Neuronal stem cell (in vitro differentiated cells): Measurements from ENCODE around the gene FOXP1.

Experiments
- DNase-seq: peaks from one replicate; pipeline ENCODE4 v3.0.0-alpha.2; 2013; ENCODE audit warnings: low spot score
- H2AFZ ChIP-seq: one replicate; pipeline ENCODE4 v1.6.1; 2013; ENCODE audit warnings: mild to moderate bottlenecking, low read length, inconsistent platforms
- H2AK5ac ChIP-seq: 2 replicates; pipeline ENCODE4 v1.6.1; 2013; ENCODE audit warnings: low read depth, mild to moderate bottlenecking, inconsistent platforms, low read length, moderate library complexity, mixed read lengths
- H2BK120ac ChIP-seq: 2 replicates; pipeline ENCODE4 v1.6.1; 2013; ENCODE audit warnings: low read depth, mild to moderate bottlenecking, inconsistent platforms, low read length, moderate library complexity, mixed read lengths
- H2BK12ac ChIP-seq: one replicate; pipeline ENCODE4 v1.6.1; 2013; ENCODE audit warnings: low read length, inconsistent platforms
- H2BK15ac ChIP-seq: 2 replicates; pipeline ENCODE4 v1.6.1; 2013; ENCODE audit warnings: mild to moderate bottlenecking, low read length, inconsistent platforms, mixed read lengths
- H2BK5ac ChIP-seq: one replicate; pipeline ENCODE4 v1.6.1; 2013; ENCODE audit warnings: inconsistent platforms, mild to moderate bottlenecking, low read length, moderate library complexity
- H3K14ac ChIP-seq: one replicate; pipeline ENCODE4 v1.6.1; 2013; ENCODE audit warnings: low read length, inconsistent platforms
- H3K18ac ChIP-seq: 2 replicates; pipeline ENCODE4 v1.6.1; 2013; ENCODE audit warnings: low read length, inconsistent platforms
- H3K23ac ChIP-seq: 2 replicates; pipeline ENCODE4 v1.6.1; 2013; ENCODE audit warnings: low read depth, mild to moderate bottlenecking, mixed read lengths, low read length, inconsistent platforms; ENCODE audit not compliant: poor library complexity
- H3K27ac ChIP-seq: replicated peaks from 3 replicates; pipeline ENCODE4 v1.5.1; 2013; ENCODE audit warnings: low read length, inconsistent platforms
- H3K27me3 ChIP-seq, 3 experiments: 2 replicates each; pipeline ENCODE4 v1.6.1; 2013; ENCODE audit warnings: low read length in 3 of 3, mild to moderate bottlenecking in 2 of 3, inconsistent platforms in 1 of 3, low read depth in 1 of 3, mixed read lengths in 1 of 3, moderate library complexity in 1 of 3; ENCODE audit not compliant: control insufficient read depth in 3 of 3, insufficient read depth in 3 of 3
- H3K36me3 ChIP-seq, 2 donors: replicated peaks in 1 of 2; 2 replicates each; pipeline ENCODE4 v1.6.1; 2013; ENCODE audit warnings: low read length in 2 of 2; ENCODE audit not compliant: control insufficient read depth in 2 of 2, insufficient read depth in 2 of 2
- H3K4ac ChIP-seq: 2 replicates; pipeline ENCODE4 v1.6.1; 2013; ENCODE audit warnings: inconsistent platforms, mild to moderate bottlenecking, low read length, moderate library complexity
- H3K4me1 ChIP-seq, 2 donors: 1 replicate in 1 of 2; 2 replicates in 1 of 2; pipeline ENCODE4 v1.6.1; 2013; ENCODE audit warnings: low read length in 2 of 2, low read depth in 1 of 2; ENCODE audit not compliant: control insufficient read depth in 2 of 2, insufficient read depth in 1 of 2
- H3K4me2 ChIP-seq: one replicate; pipeline ENCODE4 v1.6.1; 2013; ENCODE audit warnings: mild to moderate bottlenecking, low read length, inconsistent platforms; ENCODE audit not compliant: insufficient read depth, poor library complexity, severe bottlenecking
- H3K4me3 ChIP-seq, 2 donors: 2 replicates each; pipeline ENCODE4 v1.5.1; 2013; ENCODE audit warnings: low read length in 2 of 2, mild to moderate bottlenecking in 2 of 2, inconsistent platforms in 1 of 2, moderate library complexity in 1 of 2
- H3K79me1 ChIP-seq: one replicate; pipeline ENCODE4 v1.6.1; 2013; ENCODE audit warnings: low read depth, mild to moderate bottlenecking, inconsistent platforms, low read length, moderate library complexity
- H3K9ac ChIP-seq: one replicate; pipeline ENCODE4 v1.6.1; 2013; ENCODE audit warnings: mild to moderate bottlenecking, low read depth, low read length, inconsistent platforms; ENCODE audit not compliant: poor library complexity
- H3K9me3 ChIP-seq, 2 donors: replicated peaks in 1 of 2; 2 replicates each; pipeline versions ENCODE3 to v1.6.1; 2013; ENCODE audit warnings: low read length in 2 of 2, mild to moderate bottlenecking in 2 of 2, inconsistent platforms in 1 of 2, low read depth in 1 of 2, mixed read lengths in 1 of 2, moderate library complexity in 1 of 2; ENCODE audit not compliant: control insufficient read depth in 2 of 2, insufficient read depth in 1 of 2
- H4K8ac ChIP-seq: one replicate; pipeline ENCODE4 v1.6.1; 2013; ENCODE audit warnings: low read depth, mild to moderate bottlenecking, inconsistent platforms, low read length, moderate library complexity
- H4K91ac ChIP-seq: one replicate; pipeline ENCODE4 v1.6.1; 2013; ENCODE audit warnings: low read length, low read depth, mild to moderate bottlenecking, inconsistent platforms; ENCODE audit not compliant: poor library complexity
- WGBS, 2 donors: extraction: QIAGEN DNeasy Blood & Tissue Kit; methylation state at CpG; one replicate each; pipeline ENCODE4 v1.1.7; 2013; ENCODE audit warnings: missing lambda C conversion rate in 2 of 2, mixed read lengths in 1 of 2; ENCODE audit not compliant: insufficient read length in 2 of 2, insufficient replicate concordance in 1 of 2; ENCODE audit errors: extremely low coverage in 2 of 2; 5-methylcytosine and 5-hydroxymethylcytosine counted together

FOXP1 gene

GRCh38 chr3:71341721-71342120 lies 241.8 kb downstream of the FOXP1 start:
- Histone ChIP-seq H3K79me1 (no peaks in the 10 kb centered on the region), H2AK5ac (no peak overlapping the region), H3K18ac (no peak overlapping the region), H3K4me3 (no peak overlapping the region), H3K36me3 (no peaks in the 10 kb centered on the region), H3K14ac (no peak overlapping the region), H2BK120ac (no peak overlapping the region), H2AFZ (no peak overlapping the region), H3K9ac (no peak overlapping the region), H3K4me1 (no peaks in the 10 kb centered on the region), H2BK12ac (no peak overlapping the region), H4K8ac (no peak overlapping the region), H3K4me2 (no peak overlapping the region), H3K4ac (no peak overlapping the region), H2BK15ac (no peak overlapping the region), H2BK5ac (no peak overlapping the region), H3K27me3 (no peaks in the 10 kb centered on the region), H3K23ac (no peak overlapping the region), H3K9me3 (peaks cover 0 to 4% of the 10 kb centered on the region in 2 donors), H3K27ac (no peak overlapping the region), H4K91ac (no peak overlapping the region)
- WGBS, 2 donors, result no CpG with 5 or more reads among the region's 4 CpGs
- DNase-seq, result no peak

GRCh38 chr3:71339049-71339448 lies 244.5 kb downstream of the FOXP1 start:
- no peaks in the 10 kb centered on the region for H3K79me1 ChIP-seq
- H3K9me3 ChIP-seq, result peaks cover 0 to 4% of the 10 kb centered on the region in 2 donors
- no peak overlapping the region for H3K27ac ChIP-seq
- no peaks in the 10 kb centered on the region for H3K27me3 ChIP-seq
- H2BK15ac ChIP-seq, result no peak overlapping the region
- H3K9ac ChIP-seq, result no peak overlapping the region
- H3K14ac ChIP-seq, result no peak overlapping the region
- no peak overlapping the region for H3K18ac ChIP-seq
- no peak overlapping the region for H2BK5ac ChIP-seq
- H2AK5ac ChIP-seq, result no peak overlapping the region
- no peak overlapping the region for H4K91ac ChIP-seq
- no peak overlapping the region for H3K4me3 ChIP-seq
- H3K4me1 ChIP-seq, result no peaks in the 10 kb centered on the region
- no peak overlapping the region for H3K4ac ChIP-seq
- no peak overlapping the region for H3K4me2 ChIP-seq
- WGBS, 2 donors, result no CpG with 5 or more reads among the region's 4 CpGs
- no peak overlapping the region for H3K23ac ChIP-seq
- DNase-seq, result no peak
- no peaks in the 10 kb centered on the region for H3K36me3 ChIP-seq
- no peak overlapping the region for H2BK12ac ChIP-seq
- H4K8ac ChIP-seq, result no peak overlapping the region
- no peak overlapping the region for H2BK120ac ChIP-seq
- no peak overlapping the region for H2AFZ ChIP-seq

GRCh38 chr3:71332813-71333212 lies 250.7 kb downstream of the FOXP1 start:
- no peak overlapping the region for H4K8ac ChIP-seq
- no CpG with 5 or more reads among the region's 4 CpGs for WGBS, 2 donors
- H3K23ac ChIP-seq, result no peak overlapping the region

GRCh38 chr3:71330909-71331308 lies 252.6 kb downstream of the FOXP1 start:
- WGBS, 2 donors, result no CpG with 5 or more reads among the region's 18 CpGs
- no peaks in the 10 kb centered on the region for H3K27me3 ChIP-seq

More at GRCh38 chr3:71332813-71333212, 250.7 kb downstream of the FOXP1 start:
- Histone ChIP-seq H3K79me1 (no peaks in the 10 kb centered on the region), H3K4ac (no peak overlapping the region), H3K36me3 (peaks cover 0 to 2% of the 10 kb centered on the region in 2 donors), H3K27ac (no peak overlapping the region), H2BK15ac (no peak overlapping the region), H2AK5ac (no peak overlapping the region), H3K4me2 (no peak overlapping the region), H3K9ac (no peak overlapping the region), H2BK12ac (no peak overlapping the region), H3K18ac (no peak overlapping the region), H3K14ac (no peak overlapping the region), H3K4me1 (no peaks in the 10 kb centered on the region), H3K4me3 (no peak overlapping the region), H2BK5ac (no peak overlapping the region), H3K9me3 (no peaks in the 10 kb centered on the region), H3K27me3 (no peaks in the 10 kb centered on the region), H4K91ac (no peak overlapping the region), H2AFZ (no peak overlapping the region), H2BK120ac (no peak overlapping the region)
- no peak for DNase-seq

More at GRCh38 chr3:71330909-71331308, 252.6 kb downstream of the FOXP1 start:
- H3K18ac ChIP-seq, result no peak overlapping the region
- H3K36me3 ChIP-seq, result peaks cover 0 to 2% of the 10 kb centered on the region in 2 donors
- no peaks in the 10 kb centered on the region for H3K4me1 ChIP-seq
- H2AFZ ChIP-seq, result no peak overlapping the region
- H2AK5ac ChIP-seq, result no peak overlapping the region
- H2BK120ac ChIP-seq, result no peak overlapping the region
- H3K4ac ChIP-seq, result no peak overlapping the region
- no peak overlapping the region for H2BK15ac ChIP-seq
- no peak overlapping the region for H3K4me2 ChIP-seq
- H3K23ac ChIP-seq, result no peak overlapping the region
- H4K8ac ChIP-seq, result no peak overlapping the region
- H3K9me3 ChIP-seq, result no peaks in the 10 kb centered on the region
- H4K91ac ChIP-seq, result no peak overlapping the region
- H2BK5ac ChIP-seq, result no peak overlapping the region
- H3K9ac ChIP-seq, result no peak overlapping the region
- DNase-seq, result no peak
- no peak overlapping the region for H3K27ac ChIP-seq
- H3K79me1 ChIP-seq, result no peaks in the 10 kb centered on the region
- H3K14ac ChIP-seq, result no peak overlapping the region
- no peak overlapping the region for H3K4me3 ChIP-seq
- no peak overlapping the region for H2BK12ac ChIP-seq
